ENCODE measurements around the gene FRAS1.

Gene FRAS1

DNA sequence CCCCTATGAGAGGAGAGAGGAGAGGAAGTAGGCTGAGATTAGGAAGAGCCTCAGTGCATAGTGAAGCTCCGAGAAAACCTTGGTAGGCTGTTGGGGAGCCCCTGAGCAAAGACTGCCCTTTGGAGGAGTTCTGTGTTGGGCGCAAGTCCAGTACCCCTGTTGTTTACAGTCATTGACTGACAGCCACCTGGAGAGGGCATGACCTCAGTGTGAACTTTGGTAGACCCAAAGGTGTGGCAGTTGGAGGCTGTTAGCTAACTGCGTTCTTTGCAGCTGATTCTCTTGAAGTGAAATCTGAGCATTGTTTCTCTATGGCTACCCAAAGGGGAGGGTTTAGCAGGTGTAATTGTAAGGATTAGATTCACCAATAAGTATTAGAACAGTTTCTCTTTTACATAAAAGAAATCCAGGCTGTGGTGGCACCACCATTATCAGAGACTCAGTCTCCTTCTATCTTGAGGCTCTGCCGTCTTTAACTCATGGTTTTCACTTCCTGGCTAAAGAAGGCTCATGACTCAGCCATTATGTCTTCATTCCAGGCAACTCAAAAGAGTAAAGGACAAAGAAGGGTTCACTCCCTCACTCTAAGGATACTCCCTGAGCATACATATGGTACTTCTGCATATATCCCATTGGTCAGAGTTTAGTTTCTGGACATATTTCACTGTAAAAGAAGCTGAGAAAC lies 527.9 kb downstream of the FRAS1 start:
- no peak for DNase-seq (ENCODE audit: low read depth)

DNA sequence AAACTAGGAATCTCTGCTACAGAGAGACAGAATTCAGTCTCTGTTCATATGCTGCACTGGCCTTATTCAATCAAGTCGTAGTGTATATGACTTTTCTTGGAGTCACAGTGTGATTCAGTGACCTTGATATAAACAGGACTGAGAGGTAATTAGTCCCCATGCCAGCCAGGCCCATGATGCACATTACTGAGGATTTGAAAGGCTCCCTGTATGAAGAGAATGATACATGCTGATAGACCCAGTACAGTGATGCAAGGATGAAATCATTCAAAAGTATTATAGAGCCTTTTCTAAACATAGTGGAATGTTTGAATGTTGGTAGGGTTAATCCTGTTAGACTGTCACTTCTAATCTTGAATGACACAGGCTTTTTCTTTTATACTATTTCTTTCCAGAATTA lies 528.5 kb downstream of the FRAS1 start:
- DNase-seq (ENCODE audit: low read depth) = no peak

- no peak for DNase-seq (ENCODE audit: low read depth)
Observed at GRCh38 chr4:78588894-78589545, 531.9 kb downstream of the FRAS1 start.

GRCh38 chr4:78591404-78591803 lies 534.3 kb downstream of the FRAS1 start:
- no peak for DNase-seq (ENCODE audit: low read depth)

GRCh38 chr4:78592088-78592783 lies 535.1 kb downstream of the FRAS1 start:
- no peak for DNase-seq (ENCODE audit: low read depth)
